GM12865 (cell line): ENCODE data around the gene CLEC16A.

ENCODE experiments used
- DNase-seq: peaks from one replicate; pipeline ENCODE4 v3.0.0; 2010; ENCODE audit warnings: low read depth
- H3K4me3 ChIP-seq: 2 replicates; pipeline ENCODE4 v1.5.1; 2011; ENCODE audit warnings: mild to moderate bottlenecking, low read depth, low read length, control low read depth
- TF ChIP-seq, protein P1 (sequence below): IDR thresholded peaks from 2 replicates; pipeline ENCODE4 v1.5.1; 2011; ENCODE audit warnings: low read length, control low read depth, low read depth, inconsistent platforms; ENCODE audit not compliant: insufficient read depth; ENCODE audit errors: missing control alignments

Gene CLEC16A

DNA sequence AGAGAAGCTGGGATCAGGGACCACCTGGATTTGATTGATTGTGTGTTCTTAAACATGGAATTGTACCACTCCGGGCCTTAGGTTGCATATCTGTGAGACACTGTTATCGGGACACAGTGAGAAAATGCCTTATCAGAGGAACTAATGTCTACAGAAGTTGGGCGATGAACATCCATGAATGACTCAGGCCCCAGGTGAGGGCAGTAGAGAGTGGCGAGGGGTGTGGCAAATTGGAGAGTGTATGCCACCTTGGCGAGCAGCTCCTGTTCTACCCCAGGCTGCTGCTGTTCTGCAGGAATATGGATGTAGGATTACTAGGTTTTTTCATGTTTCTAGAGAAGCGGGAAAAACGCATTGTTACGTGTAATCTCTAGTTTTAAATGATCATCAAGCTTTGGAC lies 38.8 kb downstream of the CLEC16A start:
- DNase-seq, result peak; percentile 38
- H3K4me3 ChIP-seq, result no peak overlapping the region

DNA sequence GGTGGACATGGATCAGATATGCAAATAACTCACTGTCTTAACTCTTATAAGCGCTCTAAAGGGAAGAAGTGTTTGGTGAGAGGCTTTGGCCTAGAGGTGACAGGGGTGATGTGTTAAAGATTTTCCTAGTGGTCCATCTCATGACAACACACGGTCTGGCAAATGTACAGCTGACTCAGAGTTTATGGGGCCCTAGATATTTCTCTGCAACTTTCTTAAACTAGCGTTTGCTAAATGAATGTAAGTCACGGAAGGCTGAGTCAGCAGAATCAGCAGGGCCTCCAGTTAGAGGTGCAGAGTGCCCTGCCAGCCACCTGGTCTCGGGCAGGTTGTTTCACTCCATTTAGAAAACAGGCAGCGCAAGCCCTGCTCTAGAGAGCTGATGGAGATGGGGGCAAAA lies 40.1 kb downstream of the CLEC16A start:
- TF ChIP-seq, protein P1, sequence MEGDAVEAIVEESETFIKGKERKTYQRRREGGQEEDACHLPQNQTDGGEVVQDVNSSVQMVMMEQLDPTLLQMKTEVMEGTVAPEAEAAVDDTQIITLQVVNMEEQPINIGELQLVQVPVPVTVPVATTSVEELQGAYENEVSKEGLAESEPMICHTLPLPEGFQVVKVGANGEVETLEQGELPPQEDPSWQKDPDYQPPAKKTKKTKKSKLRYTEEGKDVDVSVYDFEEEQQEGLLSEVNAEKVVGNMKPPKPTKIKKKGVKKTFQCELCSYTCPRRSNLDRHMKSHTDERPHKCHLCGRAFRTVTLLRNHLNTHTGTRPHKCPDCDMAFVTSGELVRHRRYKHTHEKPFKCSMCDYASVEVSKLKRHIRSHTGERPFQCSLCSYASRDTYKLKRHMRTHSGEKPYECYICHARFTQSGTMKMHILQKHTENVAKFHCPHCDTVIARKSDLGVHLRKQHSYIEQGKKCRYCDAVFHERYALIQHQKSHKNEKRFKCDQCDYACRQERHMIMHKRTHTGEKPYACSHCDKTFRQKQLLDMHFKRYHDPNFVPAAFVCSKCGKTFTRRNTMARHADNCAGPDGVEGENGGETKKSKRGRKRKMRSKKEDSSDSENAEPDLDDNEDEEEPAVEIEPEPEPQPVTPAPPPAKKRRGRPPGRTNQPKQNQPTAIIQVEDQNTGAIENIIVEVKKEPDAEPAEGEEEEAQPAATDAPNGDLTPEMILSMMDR, result no peak
- H3K4me3 ChIP-seq, result no peak overlapping the region
- peak; percentile 17 for DNase-seq

More for the DNA sequence above, 38.8 kb downstream of the CLEC16A start:
- TF ChIP-seq, protein P1, result peak; percentile 28

DNA sequence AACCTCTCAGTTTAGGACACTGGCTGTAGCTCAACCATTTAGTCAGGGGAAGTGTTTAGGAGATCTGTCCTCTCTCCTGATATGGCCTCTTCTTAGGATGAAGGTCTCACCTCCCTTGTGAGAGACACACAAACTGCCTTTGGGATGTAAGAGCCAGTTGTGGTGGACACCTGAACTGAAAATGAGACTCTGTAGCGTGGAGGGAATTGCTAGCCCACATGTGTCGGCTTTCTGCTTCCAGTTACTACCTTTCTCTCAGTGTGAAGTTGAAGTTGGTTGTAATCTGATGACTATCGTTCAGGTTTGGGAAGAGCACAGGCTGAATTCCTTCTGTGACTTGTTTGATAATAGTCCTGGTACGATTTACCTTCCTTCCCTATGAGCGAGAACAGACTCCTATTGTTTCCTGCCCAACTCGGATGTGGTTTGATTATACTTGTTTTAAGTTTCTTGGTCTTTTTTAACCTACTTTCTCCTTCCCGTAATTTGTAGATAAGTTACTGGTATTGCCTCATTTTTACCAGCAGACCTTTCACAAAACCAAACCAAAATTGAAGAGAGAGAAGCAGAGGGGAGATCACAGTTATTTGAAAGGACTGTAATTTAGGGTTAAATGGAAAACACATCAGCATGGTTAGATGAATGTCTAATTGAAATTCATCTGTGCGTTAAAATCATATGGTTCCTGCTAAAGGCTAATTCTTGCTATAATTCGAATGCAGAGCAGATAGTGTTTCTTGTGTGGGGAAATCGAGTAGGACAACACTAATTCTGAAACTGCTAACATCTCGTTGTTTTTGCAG lies 43.2 kb downstream of the CLEC16A start:
- DNase-seq, result peak; percentile 26
- H3K4me3 ChIP-seq, result no peak overlapping the region
- TF ChIP-seq, protein P1, result no peak

DNA sequence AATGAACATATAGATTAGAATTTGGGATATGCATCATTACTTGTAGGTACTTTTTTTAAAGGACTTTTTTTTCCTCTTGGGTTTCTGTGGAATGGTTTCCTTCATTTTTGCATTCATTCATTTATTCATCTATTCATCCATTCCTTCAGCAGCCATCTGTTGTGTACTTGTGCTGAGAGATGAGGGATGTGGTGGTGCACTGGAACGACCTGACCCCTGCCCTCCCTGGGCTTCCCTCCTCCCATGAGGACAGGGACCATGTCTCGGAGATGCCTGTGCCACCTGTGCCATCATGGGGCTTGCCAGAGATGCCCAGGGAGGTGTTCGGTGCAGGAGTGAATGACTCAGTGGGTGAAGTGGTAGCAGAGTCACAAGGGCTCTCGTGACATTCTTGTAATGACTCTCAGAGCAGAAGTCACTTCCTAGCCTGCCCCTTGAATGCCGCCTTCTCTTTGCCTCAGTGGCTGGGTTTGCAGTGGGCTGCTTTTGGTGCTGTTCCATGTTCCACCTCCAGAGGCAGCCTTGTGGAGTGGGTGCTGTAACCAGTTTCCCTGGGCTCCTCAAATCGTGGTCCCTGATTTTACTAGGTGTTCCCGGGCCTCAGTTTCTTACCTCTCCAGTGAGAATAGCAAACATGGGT lies 43.9 kb downstream of the CLEC16A start:
- peak; percentile 70 for DNase-seq
- TF ChIP-seq, protein P1, result peak; percentile 57
- H3K4me3 ChIP-seq, result no peak overlapping the region

DNA sequence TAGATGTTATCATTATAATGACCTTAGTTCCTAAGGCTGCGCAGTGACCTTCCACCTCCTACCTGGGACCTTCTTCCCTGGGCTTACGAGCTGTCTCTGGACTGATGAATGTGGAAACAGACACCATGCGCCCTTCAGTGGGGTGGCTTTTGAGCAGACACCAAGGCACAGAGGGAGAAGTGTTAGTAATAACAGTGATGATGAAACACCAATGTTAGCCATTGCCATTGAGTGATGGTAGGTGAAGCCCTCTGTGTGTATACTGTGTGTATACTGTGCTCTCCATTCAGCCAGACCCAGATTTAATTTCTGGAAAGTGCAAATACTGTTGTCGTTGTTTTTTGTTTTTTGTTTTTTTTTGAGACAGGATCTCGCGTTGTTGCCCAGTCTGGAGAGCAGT lies 44.5 kb downstream of the CLEC16A start:
- no peak for DNase-seq
- H3K4me3 ChIP-seq, result no peak overlapping the region
- TF ChIP-seq, protein P1, result no peak

DNA sequence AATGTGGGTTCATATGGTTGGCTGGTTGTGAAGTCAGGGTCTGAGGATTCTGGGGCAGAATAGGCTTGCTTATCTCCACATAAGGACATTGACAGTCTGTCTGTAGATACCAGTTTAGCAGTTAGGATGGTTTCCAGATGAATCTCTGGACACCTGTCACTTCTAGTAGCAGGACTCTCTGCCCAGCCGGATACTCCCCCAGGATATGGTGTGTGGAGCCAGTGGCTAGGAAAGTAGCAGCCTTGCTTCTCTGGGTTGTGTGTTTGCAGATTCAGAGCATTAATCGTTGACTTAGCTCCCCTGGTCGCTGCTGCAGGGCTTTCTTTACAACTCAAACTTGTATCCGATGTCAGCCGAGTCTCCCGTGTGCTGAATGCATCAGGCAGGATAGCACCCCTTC lies 45.2 kb downstream of the CLEC16A start:
- no peak overlapping the region for H3K4me3 ChIP-seq
- TF ChIP-seq, protein P1, result no peak
- no peak for DNase-seq
